ENCODE results near the gene NFE2L3.
"Not testable (repeated sequence)": the region's sequence is repeated elsewhere in the genome, so short reads cannot be mapped to it uniquely, and the experiment has no call there.

Gene NFE2L3

GRCh38 chr7:26160896-26161295 is 8.9 kb downstream of the NFE2L3 start:
- peaks cover 66% of the 10 kb centered on the region for H3K79me2 ChIP-seq (ENCODE audit: insufficient read depth, low read length)
- no peaks in the 10 kb centered on the region for H3K27me3 ChIP-seq (ENCODE audit: insufficient read depth, low read length)
- H3K27ac ChIP-seq (ENCODE audit: low read depth, low read length, poor library complexity, severe bottlenecking), result no peak overlapping the region
- H3K9me3 ChIP-seq (ENCODE audit: low read length), result no peaks in the 10 kb centered on the region
- no peaks in the 10 kb centered on the region for H3F3A ChIP-seq (ENCODE audit: insufficient read depth, low read length)
- no peaks in the 10 kb centered on the region for H4K20me1 ChIP-seq (ENCODE audit: insufficient read depth, low read length)
- H2AFZ ChIP-seq (ENCODE audit: low read length), result no peak overlapping the region
- TF ChIP-seq EZH2 (IDR thresholded peaks at IDR 0.05; ENCODE audit: borderline replicate concordance, low read length) (no peak), CTCF (IDR thresholded peaks at IDR 0.05; ENCODE audit: low read length) (no peak)
- no peak overlapping the region for H3K4me3 ChIP-seq (ENCODE audit: low read depth, low read length, poor library complexity, severe bottlenecking)
- peaks cover 45% of the 10 kb centered on the region for H3K4me1 ChIP-seq (ENCODE audit: insufficient read depth, low read length, severe bottlenecking)
- H3K4me2 ChIP-seq (ENCODE audit: low read length), result no peak overlapping the region
- H3K9ac ChIP-seq (ENCODE audit: low read length), result no peak overlapping the region
- no peaks in the 10 kb centered on the region for H3K36me3 ChIP-seq (ENCODE audit: insufficient read depth, low read length)
- H3K9me2 ChIP-seq (ENCODE audit: low read depth, low read length), result no peaks in the 10 kb centered on the region

- H3K79me2 ChIP-seq (ENCODE audit: insufficient read depth, low read length), result peaks cover 68% of the 10 kb centered on the region
- TF ChIP-seq CTCF (IDR thresholded peaks at IDR 0.05; ENCODE audit: low read length), result no peak
- TF ChIP-seq EZH2 (IDR thresholded peaks at IDR 0.05; ENCODE audit: borderline replicate concordance, low read length), result no peak
- no peak overlapping the region for H3K9ac ChIP-seq (ENCODE audit: low read length)
- H2AFZ ChIP-seq (ENCODE audit: low read length), result no peak overlapping the region
- no peaks in the 10 kb centered on the region for H3K9me3 ChIP-seq (ENCODE audit: low read length)
- no peak overlapping the region for H3K27ac ChIP-seq (ENCODE audit: low read depth, low read length, poor library complexity, severe bottlenecking)
- H3K9me2 ChIP-seq (ENCODE audit: low read depth, low read length), result no peaks in the 10 kb centered on the region
- no peaks in the 10 kb centered on the region for H3K36me3 ChIP-seq (ENCODE audit: insufficient read depth, low read length)
- H3K4me1 ChIP-seq (ENCODE audit: insufficient read depth, low read length, severe bottlenecking), result peaks cover 45% of the 10 kb centered on the region
- H3F3A ChIP-seq (ENCODE audit: insufficient read depth, low read length), result no peaks in the 10 kb centered on the region
- no peak overlapping the region for H3K4me2 ChIP-seq (ENCODE audit: low read length)
- H3K27me3 ChIP-seq (ENCODE audit: insufficient read depth, low read length), result no peaks in the 10 kb centered on the region
- H3K4me3 ChIP-seq (ENCODE audit: low read depth, low read length, poor library complexity, severe bottlenecking), result no peak overlapping the region
- H4K20me1 ChIP-seq (ENCODE audit: insufficient read depth, low read length), result no peaks in the 10 kb centered on the region
Measured at GRCh38 chr7:26162431-26162830, 10.4 kb downstream of the NFE2L3 start.

GRCh38 chr7:26163804-26164203 is 11.8 kb downstream of the NFE2L3 start:
- H3K9me2 ChIP-seq (ENCODE audit: low read depth, low read length); H3K4me2 ChIP-seq (ENCODE audit: low read length); H3K9ac ChIP-seq (ENCODE audit: low read length); H2AFZ ChIP-seq (ENCODE audit: low read length); H3K27me3 ChIP-seq (ENCODE audit: insufficient read depth, low read length); H3K27ac ChIP-seq (ENCODE audit: low read depth, low read length, poor library complexity, severe bottlenecking); H4K20me1 ChIP-seq (ENCODE audit: insufficient read depth, low read length); H3K9me3 ChIP-seq (ENCODE audit: low read length); H3F3A ChIP-seq (ENCODE audit: insufficient read depth, low read length); H3K4me3 ChIP-seq (ENCODE audit: low read depth, low read length, poor library complexity, severe bottlenecking); H3K36me3 ChIP-seq (ENCODE audit: insufficient read depth, low read length): not testable (repeated sequence)
- Histone ChIP-seq H3K4me1 (ENCODE audit: insufficient read depth, low read length, severe bottlenecking) (peaks cover 34% of the 10 kb centered on the region), H3K79me2 (ENCODE audit: insufficient read depth, low read length) (peaks cover 59% of the 10 kb centered on the region)

- Histone ChIP-seq H3K9me2 (ENCODE audit: low read depth, low read length) (no peaks in the 10 kb centered on the region), H3F3A (ENCODE audit: insufficient read depth, low read length) (no peaks in the 10 kb centered on the region), H3K9ac (ENCODE audit: low read length) (no peak overlapping the region; the same call in 1 of the 2 replicates), H3K79me2 (ENCODE audit: insufficient read depth, low read length) (peaks cover 38% of the 10 kb centered on the region), H3K9me3 (ENCODE audit: low read length) (no peaks in the 10 kb centered on the region), H2AFZ (ENCODE audit: low read length) (no peak overlapping the region), H3K27me3 (ENCODE audit: insufficient read depth, low read length) (no peaks in the 10 kb centered on the region), H3K4me1 (ENCODE audit: insufficient read depth, low read length, severe bottlenecking) (peaks cover 20% of the 10 kb centered on the region), H3K4me3 (ENCODE audit: low read depth, low read length, poor library complexity, severe bottlenecking) (no peak overlapping the region), H4K20me1 (ENCODE audit: insufficient read depth, low read length) (no peaks in the 10 kb centered on the region), H3K27ac (ENCODE audit: low read depth, low read length, poor library complexity, severe bottlenecking) (peak overlapping the region; percentile 55), H3K36me3 (ENCODE audit: insufficient read depth, low read length) (peaks cover 18% of the 10 kb centered on the region), H3K4me2 (ENCODE audit: low read length) (no peak overlapping the region)
- TF ChIP-seq EZH2 (IDR thresholded peaks at IDR 0.05; ENCODE audit: borderline replicate concordance, low read length) (no peak), CTCF (IDR thresholded peaks at IDR 0.05; ENCODE audit: low read length) (no peak)
Measured at GRCh38 chr7:26165950-26166683, 14.1 kb downstream of the NFE2L3 start.
